A549 (cell line): ENCODE results near the gene ZNF48. TPM values are rescaled to one million over a fixed set of nuclear protein-coding genes. Genes with fewer than 3 reads are reported as not detected.

ENCODE experiments used
- ATAC-seq, 2 experiments: fragments of 200-7000 bp in 1 of 2; fragments of >200 bp in 1 of 2; cut with Nextera tagmentation in 1 of 2; cut with Tn5 transposase in 1 of 2; 3 replicates each; pipeline versions ENCODE4 v1.8.0 to v1.9.1; 2018 to 2020; ENCODE audit warnings: mild to moderate bottlenecking in 1 of 2, moderate library complexity in 1 of 2
- CTCF ChIA-PET: fragments of 300-600 bp; sonication (Branson Sonifier 250); formaldehyde crosslinking; extraction: SDS; loops from one replicate; lab custom pipeline; 2021; ENCODE audit warnings: antibody characterized with exemption, inconsistent platforms; lab: Yijun Ruan, JAX
- POLR2A ChIA-PET: fragments of 350-600 bp; formaldehyde crosslinking; extraction: SDS; loops from one replicate; lab custom pipeline; 2021; ENCODE audit warnings: antibody characterized with exemption, inconsistent platforms; lab: Yijun Ruan, JAX
- DNase-seq, 2 experiments: peaks; one replicate each; pipeline versions ENCODE4 v3.0.0 to v3.0.0-alpha.2; 2011 to 2016; ENCODE audit warnings: low read depth in 1 of 2, low spot score in 1 of 2
- FAIRE-seq: peaks from 2 replicates; lab custom pipeline; 2011; peaks lifted over from hg19 to GRCh38; lab: Jason Lieb, UNC
- H3K27ac ChIP-seq, 2 experiments: fragments of >200 bp; sonication (Bioruptor Twin); formaldehyde crosslinking; 3 replicates each; pipeline ENCODE4 v1.5.1; 2016 to 2017
- H3K4me1 ChIP-seq: fragments of >200 bp; sonication (Bioruptor Twin); formaldehyde crosslinking; 3 replicates; pipeline ENCODE4 v1.6.1; 2016
- H3K4me2 ChIP-seq: fragments of >200 bp; sonication (Bioruptor Twin); formaldehyde crosslinking; 3 replicates; pipeline ENCODE4 v1.6.1; 2016
- H3K4me3 ChIP-seq: fragments of >200 bp; sonication (Bioruptor Twin); formaldehyde crosslinking; 3 replicates; pipeline ENCODE4 v1.5.1; 2016
- H3K9me3 ChIP-seq: fragments of >200 bp; sonication (Bioruptor Twin); formaldehyde crosslinking; 3 replicates; pipeline ENCODE4 v1.6.1; 2016
- BCL3 ChIP-seq: fragments of >200 bp; sonication (Bioruptor Twin); formaldehyde crosslinking; IDR thresholded peaks from 3 replicates; pipeline ENCODE4 v1.6.1; 2016
- CHD4 ChIP-seq: fragments of 200-600 bp; sonication (generic); IDR thresholded peaks from 2 replicates; pipeline ENCODE4 v1.6.1; 2016; ENCODE audit warnings: antibody characterized with exemption, mild to moderate bottlenecking, borderline replicate concordance
- JUN ChIP-seq, 2 experiments: fragments of >200 bp; sonication (Bioruptor Twin); formaldehyde crosslinking; IDR thresholded peaks; 2 replicates in 1 of 2; 3 replicates in 1 of 2; pipeline ENCODE4 v1.6.1; 2016 to 2017
- JUNB ChIP-seq: fragments of >200 bp; sonication (Bioruptor Twin); formaldehyde crosslinking; IDR thresholded peaks from 2 replicates; pipeline ENCODE4 v1.6.1; 2016
- KDM5A ChIP-seq: fragments of 200-600 bp; sonication (generic); IDR thresholded peaks from 2 replicates; pipeline ENCODE4 v1.6.1; 2016; ENCODE audit warnings: antibody characterized with exemption, mild to moderate bottlenecking
- MAX ChIP-seq: IDR thresholded peaks from 2 replicates; pipeline ENCODE4 v1.6.1; 2012
- MYC ChIP-seq: IDR thresholded peaks from 2 replicates; pipeline ENCODE4 v1.6.1; 2012; ENCODE audit warnings: mild to moderate bottlenecking, inconsistent platforms, low read length, improper control_type of control experiment, borderline replicate concordance
- PHF8 ChIP-seq: fragments of 200-600 bp; sonication (generic); IDR thresholded peaks from 2 replicates; pipeline ENCODE4 v1.6.1; 2016; ENCODE audit warnings: low read depth, mild to moderate bottlenecking, antibody characterized with exemption, moderate library complexity, borderline replicate concordance
- POLR2A ChIP-seq: IDR thresholded peaks from 2 replicates; pipeline ENCODE4 v1.6.1; 2012; ENCODE audit warnings: mild to moderate bottlenecking, low read length
- RAD21 ChIP-seq, 2 experiments: fragments of >200 bp in 1 of 2; sonication (Bioruptor Twin) in 1 of 2; formaldehyde crosslinking in 1 of 2; IDR thresholded peaks in 1 of 2; conservative IDR thresholded peaks in 1 of 2; 2 replicates in 1 of 2; 3 replicates in 1 of 2; pipeline ENCODE4 v1.6.1; 2012 to 2018; ENCODE audit warnings: inconsistent platforms in 1 of 2
- RARB ChIP-seq: fragments of 250-450 bp; sonication (Bioruptor Pico); IDR thresholded peaks from 2 replicates; pipeline ENCODE4 v1.8.0; 2021; ENCODE audit warnings: mild to moderate bottlenecking, moderate library complexity
- RFX5 ChIP-seq: fragments of 450-650 bp; IDR thresholded peaks from 2 replicates; pipeline ENCODE4 v1.7.1; 2014; ENCODE audit warnings: antibody characterized with exemption, mild to moderate bottlenecking, moderate library complexity
- SMC3 ChIP-seq: fragments of >200 bp; sonication (Bioruptor Twin); formaldehyde crosslinking; IDR thresholded peaks from 3 replicates; pipeline ENCODE4 v1.6.1; 2018; ENCODE audit warnings: inconsistent platforms
- SREBF2 ChIP-seq: fragments of 450-650 bp; IDR thresholded peaks from 2 replicates; pipeline ENCODE4 v1.6.1; 2014; ENCODE audit warnings: mild to moderate bottlenecking, moderate library complexity
- USF2 ChIP-seq: fragments of 450-650 bp; IDR thresholded peaks from 2 replicates; pipeline ENCODE4 v1.6.1; 2014; ENCODE audit warnings: antibody characterized with exemption
- ZSCAN20 ChIP-seq: fragments of 250-450 bp; sonication (Bioruptor Pico); IDR thresholded peaks from 2 replicates; pipeline ENCODE4 v1.8.0; 2022; ENCODE audit warnings: mild to moderate bottlenecking, moderate library complexity
- whole genome bisulfite sequencing: methylation state at CpG from one replicate; pipeline ENCODE4 v1.1.6; 2017; ENCODE audit errors: missing lambda C conversion rate; 5-methylcytosine and 5-hydroxymethylcytosine counted together
- polyA minus RNA-seq: library from RNA; depleted of rRNA, polyadenylated mRNA; stranded (reverse); fragments of >200 nt; gene quantifications from 2 replicates; pipeline ENCODE4 v1.2.3, GENCODE V29; 2011; rRNA and poly(A)+ RNA removed
- polyA plus RNA-seq, 4 experiments: library from polyadenylated mRNA; depleted of rRNA in 3 of 4; stranded (reverse); fragments of >200 nt; fragmentation: RNase III in 1 of 4; extraction: RNeasy Plus Mini Kit Qiagen cat#74134 plus additional on column Dnase treatment in 1 of 4; gene quantifications; 2 replicates in 3 of 4; 3 replicates in 1 of 4; pipeline ENCODE4 v1.2.3, GENCODE V29; 2011 to 2017
- TF ChIP-seq, protein P1 (sequence below): fragments of 250-450 bp; sonication (Bioruptor Pico); IDR thresholded peaks from 2 replicates; pipeline ENCODE4 v1.5.0; 2021; ENCODE audit warnings: mild to moderate bottlenecking, moderate library complexity, borderline replicate concordance
- TF ChIP-seq, protein P2 (sequence below): fragments of >200 bp; sonication (Bioruptor Twin); formaldehyde crosslinking; IDR thresholded peaks from 2 replicates; pipeline ENCODE4 v1.6.1; 2016
- TF ChIP-seq, protein P3 (sequence below): IDR thresholded peaks from 2 replicates; pipeline ENCODE4 v1.6.1; 2012
- TF ChIP-seq, protein P4 (sequence below): fragments of >200 bp; sonication (Bioruptor Twin); formaldehyde crosslinking; IDR thresholded peaks from 3 replicates; pipeline ENCODE4 v1.5.1; 2016

ZNF48 gene
- 7.0 and 9.3 TPM in 2 replicates for polyA plus RNA-seq (2011; rRNA removed)
- 8.1 and 10.4 TPM in 2 replicates for polyA plus RNA-seq (2012; cell fraction: cytosol; rRNA removed)
- 12.0 and 13.2 TPM in 2 replicates for polyA plus RNA-seq (2012; cell fraction: nucleus; rRNA removed)
- 9.1 to 10.4 TPM (median 9.7 TPM) in 3 replicates for polyA plus RNA-seq (2017; fragmentation: RNase III; extraction: RNeasy Plus Mini Kit Qiagen cat#74134 plus additional on column Dnase treatment)
- polyA minus RNA-seq, result 7.2 and 9.6 TPM in 2 replicates

DNA sequence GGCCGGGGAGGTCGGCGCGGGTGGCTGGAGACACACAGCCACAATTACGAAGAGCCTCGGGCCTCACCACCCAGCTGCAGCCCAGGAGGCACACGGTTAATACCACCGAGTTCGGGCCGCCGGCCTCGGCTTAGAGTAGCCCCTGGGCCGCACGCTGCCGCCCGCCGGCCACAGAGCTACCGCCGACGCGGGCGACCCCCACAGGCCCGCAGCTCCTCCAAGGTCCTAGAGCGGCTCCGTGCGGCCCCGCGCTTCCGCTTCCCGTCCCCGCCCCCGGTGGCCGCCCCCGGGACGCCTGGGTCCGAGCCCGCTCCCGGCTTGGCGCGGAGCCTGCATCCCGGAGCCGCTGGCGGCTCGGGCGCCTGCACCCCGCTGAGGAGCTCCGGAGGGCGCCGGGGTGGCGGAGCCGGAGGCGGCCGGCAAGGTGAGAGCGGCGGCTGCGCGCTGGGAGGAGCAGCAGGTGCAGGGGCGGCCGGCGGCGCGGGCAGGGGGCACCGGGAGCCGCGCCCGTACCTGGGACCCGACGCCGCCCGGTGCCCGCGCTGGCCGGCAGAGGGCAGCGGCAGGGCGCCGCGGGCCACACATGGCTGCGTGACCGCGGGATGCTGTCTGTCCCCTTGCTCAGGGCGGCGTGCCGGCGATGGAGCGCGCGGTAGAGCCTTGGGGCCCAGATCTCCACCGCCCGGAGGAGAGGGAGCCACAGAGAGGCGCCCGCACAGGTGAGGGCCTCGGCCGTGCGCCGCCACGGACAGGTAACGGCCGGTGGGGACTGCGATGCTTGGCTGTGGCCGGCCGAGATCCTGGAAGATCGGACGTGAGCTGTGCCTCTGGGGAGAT, at the start of gene ZNF48:
Gene ZNF48 (plus strand): TSS at position 266 of the 837 bp plus-strand sequence. CDS start 375 bp downstream, at position 641.
- H3K9me3 ChIP-seq, result no peaks in the 10 kb centered on the region
- H3K4me3 ChIP-seq, result peak within 1 kb of the TSS; percentile 86
- WGBS, result under 1% methylated on average over 47 of the region's 103 CpGs
- ChIA-PET CTCF (interaction anchor here (0.6 to 11.5 kb wide), 14 partner anchors 13 to 219 kb away, joined by 3 to 149 read pairs (median 4); partner anchors contain the start of genes DCTPP1, SEPTIN1 and ZNF771), POLR2A (interaction anchor here (0.5 to 1.7 kb wide), 12 partner anchors 9 to 255 kb away, joined by 3 to 13 read pairs (median 4); partner anchors contain the start of genes SEPTIN1, TBC1D10B and ZNF771)
- peak within 1 kb of the TSS; percentile 95 to 98 for H3K27ac ChIP-seq
- TF ChIP-seq KDM5A (no peak), JUNB (no peak), ZSCAN20 (CRISPR knock-in tag) (no peak), RAD21 (conservative IDR thresholded peaks at IDR 0.05 in 1 of 2, IDR thresholded peaks at IDR 0.05 in 1 of 2) (peak; percentile 4 to 36; a peak in 2 of 5 replicates), USF2 (no peak), MYC (0 out of 2 replicates have a peak, but pooled peaks have one; percentile 20), RARB (no peak), BCL3 (peak; percentile 73), SREBF2 (no peak), RFX5 (no peak), JUN (IDR thresholded peaks at IDR 0.05) (peak; percentile 75 to 92; a peak in 4 of 5 replicates), SMC3 (peak; percentile 43; the same call in 1 of the 3 replicates), CHD4 (no peak), POLR2A (peak; percentile 52), MAX (peak; percentile 55), PHF8 (peak; percentile 21)
- TF ChIP-seq, protein P1, sequence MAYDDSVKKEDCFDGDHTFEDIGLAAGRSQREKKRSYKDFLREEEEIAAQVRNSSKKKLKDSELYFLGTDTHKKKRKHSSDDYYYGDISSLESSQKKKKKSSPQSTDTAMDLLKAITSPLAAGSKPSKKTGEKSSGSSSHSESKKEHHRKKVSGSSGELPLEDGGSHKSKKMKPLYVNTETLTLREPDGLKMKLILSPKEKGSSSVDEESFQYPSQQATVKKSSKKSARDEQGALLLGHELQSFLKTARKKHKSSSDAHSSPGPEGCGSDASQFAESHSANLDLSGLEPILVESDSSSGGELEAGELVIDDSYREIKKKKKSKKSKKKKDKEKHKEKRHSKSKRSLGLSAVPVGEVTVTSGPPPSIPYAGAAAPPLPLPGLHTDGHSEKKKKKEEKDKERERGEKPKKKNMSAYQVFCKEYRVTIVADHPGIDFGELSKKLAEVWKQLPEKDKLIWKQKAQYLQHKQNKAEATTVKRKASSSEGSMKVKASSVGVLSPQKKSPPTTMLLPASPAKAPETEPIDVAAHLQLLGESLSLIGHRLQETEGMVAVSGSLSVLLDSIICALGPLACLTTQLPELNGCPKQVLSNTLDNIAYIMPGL (CRISPR knock-in tag), result no peak
- TF ChIP-seq, protein P2, sequence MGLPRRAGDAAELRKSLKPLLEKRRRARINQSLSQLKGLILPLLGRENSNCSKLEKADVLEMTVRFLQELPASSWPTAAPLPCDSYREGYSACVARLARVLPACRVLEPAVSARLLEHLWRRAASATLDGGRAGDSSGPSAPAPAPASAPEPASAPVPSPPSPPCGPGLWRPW, result no peak
- TF ChIP-seq, protein P3, sequence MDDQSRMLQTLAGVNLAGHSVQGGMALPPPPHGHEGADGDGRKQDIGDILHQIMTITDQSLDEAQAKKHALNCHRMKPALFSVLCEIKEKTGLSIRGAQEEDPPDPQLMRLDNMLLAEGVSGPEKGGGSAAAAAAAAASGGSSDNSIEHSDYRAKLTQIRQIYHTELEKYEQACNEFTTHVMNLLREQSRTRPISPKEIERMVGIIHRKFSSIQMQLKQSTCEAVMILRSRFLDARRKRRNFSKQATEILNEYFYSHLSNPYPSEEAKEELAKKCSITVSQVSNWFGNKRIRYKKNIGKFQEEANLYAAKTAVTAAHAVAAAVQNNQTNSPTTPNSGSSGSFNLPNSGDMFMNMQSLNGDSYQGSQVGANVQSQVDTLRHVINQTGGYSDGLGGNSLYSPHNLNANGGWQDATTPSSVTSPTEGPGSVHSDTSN, result no peak
- TF ChIP-seq, protein P4, sequence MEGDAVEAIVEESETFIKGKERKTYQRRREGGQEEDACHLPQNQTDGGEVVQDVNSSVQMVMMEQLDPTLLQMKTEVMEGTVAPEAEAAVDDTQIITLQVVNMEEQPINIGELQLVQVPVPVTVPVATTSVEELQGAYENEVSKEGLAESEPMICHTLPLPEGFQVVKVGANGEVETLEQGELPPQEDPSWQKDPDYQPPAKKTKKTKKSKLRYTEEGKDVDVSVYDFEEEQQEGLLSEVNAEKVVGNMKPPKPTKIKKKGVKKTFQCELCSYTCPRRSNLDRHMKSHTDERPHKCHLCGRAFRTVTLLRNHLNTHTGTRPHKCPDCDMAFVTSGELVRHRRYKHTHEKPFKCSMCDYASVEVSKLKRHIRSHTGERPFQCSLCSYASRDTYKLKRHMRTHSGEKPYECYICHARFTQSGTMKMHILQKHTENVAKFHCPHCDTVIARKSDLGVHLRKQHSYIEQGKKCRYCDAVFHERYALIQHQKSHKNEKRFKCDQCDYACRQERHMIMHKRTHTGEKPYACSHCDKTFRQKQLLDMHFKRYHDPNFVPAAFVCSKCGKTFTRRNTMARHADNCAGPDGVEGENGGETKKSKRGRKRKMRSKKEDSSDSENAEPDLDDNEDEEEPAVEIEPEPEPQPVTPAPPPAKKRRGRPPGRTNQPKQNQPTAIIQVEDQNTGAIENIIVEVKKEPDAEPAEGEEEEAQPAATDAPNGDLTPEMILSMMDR, result peak; percentile 65
- FAIRE-seq (no peak), DNase-seq (peak; percentile 59 to 88), ATAC-seq (peak; percentile 82 to 88)
- peak within 1 kb of the TSS; percentile 97 for H3K4me2 ChIP-seq
- H3K4me1 ChIP-seq, result peaks cover 12% of the 10 kb centered on the region
